IMR-90 (cell line): ENCODE measurements around the gene SP3.

ENCODE experiments used
- CEBPB ChIP-seq: IDR thresholded peaks from 2 replicates; pipeline ENCODE4 v1.6.1; 2012; ENCODE audit warnings: low read depth, low read length, improper control_type of control experiment
- RAD21 ChIP-seq: IDR thresholded peaks from 2 replicates; pipeline ENCODE4 v1.6.1; 2012; ENCODE audit warnings: low read length, improper control_type of control experiment
- RFX5 ChIP-seq: IDR thresholded peaks from 2 replicates; pipeline ENCODE4 v1.8.0; 2012; ENCODE audit warnings: low read depth, mild to moderate bottlenecking, low read length, moderate library complexity
- TF ChIP-seq, protein P1 (sequence below): conservative IDR thresholded peaks from 2 replicates; pipeline ENCODE4 v1.5.1; 2012; ENCODE audit warnings: mild to moderate bottlenecking, low read depth, low read length, improper control_type of control experiment

DNA sequence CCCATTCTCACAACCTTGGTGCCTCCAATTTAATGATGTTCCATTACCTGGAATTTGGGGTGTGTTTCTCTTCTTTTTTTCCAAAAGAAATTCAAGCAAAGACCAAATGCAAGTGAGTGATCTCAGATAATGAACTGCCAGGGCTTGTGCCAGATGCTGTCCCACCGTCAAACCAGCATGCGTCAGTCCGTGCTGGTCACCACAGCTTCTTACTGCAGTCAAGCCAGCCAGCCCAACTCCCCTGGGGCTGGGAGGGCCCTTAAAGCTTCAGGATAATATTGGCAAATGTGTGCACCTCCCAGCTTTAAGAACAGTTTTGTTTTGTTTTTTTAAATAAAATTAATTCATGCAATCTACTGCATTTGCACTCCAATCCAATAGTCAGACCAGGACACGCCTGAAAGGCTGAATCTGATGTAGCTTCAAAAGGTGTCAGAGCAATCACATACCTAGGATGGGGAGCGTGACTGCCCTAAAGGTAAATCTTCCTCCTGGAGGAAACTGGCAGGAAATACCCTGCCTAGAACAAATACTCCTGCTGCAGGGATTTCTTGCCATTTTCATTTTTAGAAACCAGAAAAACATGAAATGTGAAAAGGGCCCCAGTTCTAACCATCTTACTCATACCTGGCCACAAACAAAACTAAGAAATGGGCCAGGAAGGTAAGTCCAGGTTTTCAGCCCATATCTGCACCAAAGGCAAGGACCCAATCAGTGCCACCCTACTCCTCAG lies 26.8 kb upstream of the SP3 start:
- TF ChIP-seq, protein P1, sequence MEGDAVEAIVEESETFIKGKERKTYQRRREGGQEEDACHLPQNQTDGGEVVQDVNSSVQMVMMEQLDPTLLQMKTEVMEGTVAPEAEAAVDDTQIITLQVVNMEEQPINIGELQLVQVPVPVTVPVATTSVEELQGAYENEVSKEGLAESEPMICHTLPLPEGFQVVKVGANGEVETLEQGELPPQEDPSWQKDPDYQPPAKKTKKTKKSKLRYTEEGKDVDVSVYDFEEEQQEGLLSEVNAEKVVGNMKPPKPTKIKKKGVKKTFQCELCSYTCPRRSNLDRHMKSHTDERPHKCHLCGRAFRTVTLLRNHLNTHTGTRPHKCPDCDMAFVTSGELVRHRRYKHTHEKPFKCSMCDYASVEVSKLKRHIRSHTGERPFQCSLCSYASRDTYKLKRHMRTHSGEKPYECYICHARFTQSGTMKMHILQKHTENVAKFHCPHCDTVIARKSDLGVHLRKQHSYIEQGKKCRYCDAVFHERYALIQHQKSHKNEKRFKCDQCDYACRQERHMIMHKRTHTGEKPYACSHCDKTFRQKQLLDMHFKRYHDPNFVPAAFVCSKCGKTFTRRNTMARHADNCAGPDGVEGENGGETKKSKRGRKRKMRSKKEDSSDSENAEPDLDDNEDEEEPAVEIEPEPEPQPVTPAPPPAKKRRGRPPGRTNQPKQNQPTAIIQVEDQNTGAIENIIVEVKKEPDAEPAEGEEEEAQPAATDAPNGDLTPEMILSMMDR, result no peak
- no peak for TF ChIP-seq RAD21
- TF ChIP-seq RFX5, result no peak
- TF ChIP-seq CEBPB, result no peak
